Thymus (tissue), 11 donors: ENCODE results near the gene MICALL2. TPM values are rescaled to one million over a fixed set of nuclear protein-coding genes. Genes with fewer than 3 reads are reported as not detected.

Experiments used
- DNase-seq, 9 donors: peaks; one replicate each; pipeline ENCODE4 v3.0.0-alpha.2; 2013; ENCODE audit warnings: low spot score in 9 of 9, low read depth in 6 of 9, missing footprints in 1 of 9
- H3K27ac ChIP-seq, 2 donors: one replicate each; pipeline ENCODE4 v1.5.1; 2013; ENCODE audit warnings: control low read depth in 1 of 2, low read depth in 1 of 2, low read length in 1 of 2, mild to moderate bottlenecking in 1 of 2, moderate library complexity in 1 of 2
- H3K27me3 ChIP-seq, 2 donors: one replicate each; pipeline ENCODE4 v1.5.1; 2013; ENCODE audit warnings: low read length in 1 of 2; ENCODE audit not compliant: control insufficient read depth in 2 of 2, insufficient read depth in 1 of 2
- H3K36me3 ChIP-seq, 2 donors: one replicate each; pipeline ENCODE4 v1.5.1; 2013; ENCODE audit warnings: low read length in 1 of 2, mild to moderate bottlenecking in 1 of 2, moderate library complexity in 1 of 2; ENCODE audit not compliant: control insufficient read depth in 2 of 2, insufficient read depth in 2 of 2
- H3K4me1 ChIP-seq, 2 donors: one replicate each; pipeline ENCODE4 v1.5.1; 2013; ENCODE audit warnings: low read length in 2 of 2; ENCODE audit not compliant: control insufficient read depth in 2 of 2, insufficient read depth in 2 of 2
- H3K4me3 ChIP-seq, 2 donors: one replicate each; pipeline ENCODE4 v1.5.1; 2013; ENCODE audit warnings: low read length in 2 of 2, control low read depth in 1 of 2, mild to moderate bottlenecking in 1 of 2
- H3K9me3 ChIP-seq, 2 donors: one replicate each; pipeline ENCODE4 v1.5.1; 2013; ENCODE audit warnings: low read length in 1 of 2, mild to moderate bottlenecking in 1 of 2; ENCODE audit not compliant: control insufficient read depth in 2 of 2, insufficient read depth in 1 of 2
- WGBS: extraction: QIAGEN DNeasy Blood & Tissue Kit; methylation state at CpG from one replicate; pipeline ENCODE4 v1.1.7; 2013; 5-methylcytosine and 5-hydroxymethylcytosine counted together
- polyA plus RNA-seq: library from polyadenylated mRNA; stranded (reverse); fragments of 200-250 nt; gene quantifications from one replicate; pipeline ENCODE4 v1.2.3, GENCODE V29; 2013
- total RNA-seq: library from RNA; stranded (reverse); fragments of 120-200 nt; gene quantifications from one replicate; pipeline ENCODE4 v1.2.4, GENCODE V29; 2013
- donor health status: healthy.

MICALL2 gene
- total and polyA plus RNA-seq, 2 donors, result 13.5 to 44.2 TPM

DNA sequence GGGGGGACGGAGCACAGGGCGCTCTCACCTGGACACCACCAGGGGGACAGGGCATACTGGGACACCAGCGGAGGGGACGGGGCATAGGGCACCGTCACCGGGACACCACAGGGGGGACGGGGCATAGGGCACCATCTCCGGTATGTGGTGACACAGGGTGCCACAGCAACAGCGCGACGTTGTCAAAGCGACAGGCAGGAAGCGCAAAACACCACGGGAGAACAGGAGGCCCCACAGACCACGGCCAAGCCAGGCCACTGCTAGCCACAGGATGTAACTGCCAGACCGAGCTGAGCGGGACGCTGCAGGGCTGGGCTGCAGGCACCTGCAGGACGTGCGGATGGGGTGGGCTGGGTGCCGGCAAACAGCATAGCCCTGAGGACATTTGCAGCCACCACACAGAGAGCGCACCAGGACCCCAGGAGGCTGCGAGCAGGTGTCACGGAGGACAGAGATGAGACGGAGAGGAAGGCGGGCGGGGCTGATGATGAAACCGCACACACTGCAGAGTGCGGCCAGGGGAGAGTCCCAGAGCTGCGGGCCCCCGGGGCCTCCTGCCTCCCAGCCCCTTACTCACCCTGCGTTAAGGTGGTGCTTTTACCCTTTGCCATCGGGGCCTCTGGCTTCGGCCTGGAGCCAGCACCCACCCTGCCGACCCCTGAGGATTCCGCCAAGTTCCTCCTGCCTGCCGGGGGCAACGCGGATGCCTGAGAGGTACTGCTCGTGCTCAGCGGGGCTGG is 17.5 kb downstream of the MICALL2 start:
- Histone ChIP-seq H3K4me1 (no peaks in the 10 kb centered on the region), H3K36me3 (no peaks in the 10 kb centered on the region), H3K9me3 (no peaks in the 10 kb centered on the region), H3K4me3 (no peak overlapping the region), H3K27me3 (no peaks in the 10 kb centered on the region), H3K27ac (no peak overlapping the region)
- 91% methylated on average over 41 of the region's 41 CpGs for WGBS
- no peak for DNase-seq

- 87% methylated on average over 10 of the region's 10 CpGs for WGBS
- no peak for DNase-seq
- H3K27ac ChIP-seq, result no peak overlapping the region
- no peaks in the 10 kb centered on the region for H3K36me3 ChIP-seq
- no peak overlapping the region for H3K4me3 ChIP-seq
- no peaks in the 10 kb centered on the region for H3K27me3 ChIP-seq
- no peaks in the 10 kb centered on the region for H3K9me3 ChIP-seq
- H3K4me1 ChIP-seq, result no peaks in the 10 kb centered on the region
Measured at GRCh38 chr7:1440620-1441019, 18.6 kb downstream of the MICALL2 start.

GRCh38 chr7:1439373-1440363 is 19.6 kb downstream of the MICALL2 start:
- no peak overlapping the region for H3K4me3 ChIP-seq
- H3K36me3 ChIP-seq, result no peaks in the 10 kb centered on the region
- no peaks in the 10 kb centered on the region for H3K9me3 ChIP-seq
- WGBS, result 94% methylated on average over 31 of the region's 31 CpGs
- H3K27ac ChIP-seq, result no peak overlapping the region
- no peaks in the 10 kb centered on the region for H3K4me1 ChIP-seq
- no peak for DNase-seq
- H3K27me3 ChIP-seq, result no peaks in the 10 kb centered on the region

DNA sequence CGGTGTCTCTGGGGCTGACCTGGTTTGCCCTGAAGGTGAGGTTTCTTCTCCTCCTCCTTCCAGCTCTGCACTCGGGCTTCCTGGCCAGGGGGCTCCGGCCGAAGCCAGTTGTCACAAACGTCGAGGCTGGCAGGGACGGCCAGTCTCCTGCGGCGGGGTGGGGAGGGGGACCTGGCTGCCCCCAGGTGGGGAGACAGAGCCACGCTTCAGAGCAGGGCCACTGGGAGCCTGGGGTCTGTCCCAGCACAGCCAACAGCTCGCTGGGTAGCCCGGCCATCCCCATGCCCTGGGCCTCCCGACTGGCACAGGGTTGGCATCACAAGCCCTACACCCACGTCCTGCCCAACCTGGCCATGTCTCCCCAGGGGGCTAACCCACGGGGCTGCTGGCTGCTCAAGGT is 20.4 kb downstream of the MICALL2 start:
- Histone ChIP-seq H3K27me3 (no peaks in the 10 kb centered on the region), H3K9me3 (no peaks in the 10 kb centered on the region), H3K36me3 (no peaks in the 10 kb centered on the region), H3K4me3 (no peak overlapping the region), H3K4me1 (no peaks in the 10 kb centered on the region), H3K27ac (no peak overlapping the region)
- WGBS, result 93% methylated on average over 15 of the region's 15 CpGs
- no peak for DNase-seq

DNA sequence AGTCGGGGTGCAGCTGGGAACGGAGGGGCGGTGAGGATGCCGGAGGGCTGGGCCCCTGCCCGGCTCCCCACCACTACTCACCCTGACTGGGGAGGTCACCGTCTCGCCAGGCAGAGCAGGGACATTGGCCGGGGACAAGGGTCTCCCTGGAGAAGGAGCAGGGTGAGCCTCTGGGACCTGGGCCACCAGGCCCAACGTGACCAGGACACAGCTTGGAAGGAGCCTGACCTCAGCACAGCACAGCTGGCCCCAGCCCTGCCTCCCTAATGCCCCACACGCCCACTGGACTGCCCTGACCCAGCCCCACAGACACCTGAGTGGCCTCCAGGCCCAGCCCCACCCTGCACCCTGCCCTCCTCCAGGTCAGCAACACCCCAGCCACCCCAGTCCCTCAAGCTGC is 21.1 kb downstream of the MICALL2 start:
- Histone ChIP-seq H3K4me1 (no peaks in the 10 kb centered on the region), H3K27me3 (peaks cover 0 to 4% of the 10 kb centered on the region in 2 donors), H3K36me3 (no peaks in the 10 kb centered on the region), H3K9me3 (no peaks in the 10 kb centered on the region), H3K4me3 (no peak overlapping the region), H3K27ac (no peak overlapping the region)
- no peak for DNase-seq
- 96% methylated on average over 10 of the region's 10 CpGs for WGBS

- no peaks in the 10 kb centered on the region for H3K9me3 ChIP-seq
- no peaks in the 10 kb centered on the region for H3K4me1 ChIP-seq
- H3K4me3 ChIP-seq, result no peak overlapping the region
- H3K36me3 ChIP-seq, result no peaks in the 10 kb centered on the region
- H3K27ac ChIP-seq, result no peak overlapping the region
- no peak for DNase-seq
- H3K27me3 ChIP-seq, result peaks cover 3 to 10% of the 10 kb centered on the region in 2 donors
- 96% methylated on average over 43 of the region's 43 CpGs for WGBS
Measured at GRCh38 chr7:1437155-1437880, 22.0 kb downstream of the MICALL2 start.

DNA sequence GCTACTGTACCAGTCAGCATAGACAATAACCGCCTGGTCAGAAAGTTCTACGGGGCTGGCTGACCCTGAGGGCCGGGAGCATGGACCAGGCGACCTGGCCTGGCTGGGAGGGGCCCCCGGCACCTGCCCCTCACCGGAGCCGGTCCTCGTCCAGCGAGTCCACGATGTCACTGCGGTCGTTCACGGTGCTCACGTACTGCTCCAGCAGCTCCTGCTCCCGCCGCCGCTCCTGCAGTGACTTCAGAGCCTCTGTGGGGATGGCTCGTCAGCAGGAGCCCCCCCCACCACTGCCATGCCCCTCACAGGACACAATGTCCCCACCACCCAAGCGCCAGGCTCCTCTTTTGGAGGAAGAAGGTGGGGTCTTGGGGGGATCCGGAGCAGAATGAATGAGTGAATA is 22.7 kb downstream of the MICALL2 start:
- whole genome bisulfite sequencing, result 96% methylated on average over 20 of the region's 20 CpGs
- H3K27ac ChIP-seq, result no peak overlapping the region
- H3K36me3 ChIP-seq, result no peaks in the 10 kb centered on the region

DNA sequence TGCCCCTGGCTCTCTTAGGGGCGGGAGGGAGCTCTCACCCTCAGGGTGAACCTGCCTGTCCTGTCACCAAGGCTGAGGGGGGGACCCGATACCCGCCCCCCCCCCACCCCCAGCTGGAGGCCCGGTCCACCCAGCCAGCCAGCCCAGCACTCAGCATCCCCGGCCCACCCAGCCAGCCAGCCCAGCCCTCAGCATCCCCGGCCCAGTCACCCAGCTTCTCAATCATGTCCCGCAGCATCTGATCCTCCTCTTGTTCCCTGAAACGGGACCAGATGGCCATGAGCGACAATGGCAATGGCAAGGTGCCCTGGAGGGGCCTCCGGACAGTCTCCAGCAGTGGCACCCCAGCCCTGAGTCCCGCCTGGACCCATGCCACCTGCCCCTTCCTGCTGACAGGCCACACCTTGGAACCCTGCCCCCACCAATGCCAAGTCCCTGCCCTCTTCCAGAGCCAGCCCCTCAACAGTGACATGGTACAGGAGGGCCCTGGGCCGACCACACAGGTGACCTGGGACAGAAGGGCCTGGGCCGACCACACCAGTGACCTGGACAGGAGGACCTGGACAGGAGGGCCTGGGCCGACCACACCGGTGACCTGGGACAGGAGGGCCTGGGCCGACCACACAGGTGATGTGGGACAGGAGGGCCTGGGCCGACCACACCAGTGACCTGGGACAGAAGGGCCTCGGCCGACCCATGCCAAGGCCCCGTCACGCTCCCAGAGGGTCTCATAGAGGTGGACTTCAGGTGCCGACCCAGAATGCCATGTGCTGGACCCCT is 24.2 kb downstream of the MICALL2 start:
- WGBS, result 95% methylated on average over 22 of the region's 22 CpGs
- Histone ChIP-seq H3K27me3 (peaks cover 5 to 32% of the 10 kb centered on the region in 2 donors), H3K9me3 (peaks cover 0 to 1% of the 10 kb centered on the region in 2 donors), H3K27ac (no peak overlapping the region), H3K36me3 (no peaks in the 10 kb centered on the region), H3K4me3 (no peak overlapping the region), H3K4me1 (no peaks in the 10 kb centered on the region)
- no peak for DNase-seq

More for the DNA sequence above, 22.7 kb downstream of the MICALL2 start:
- Histone ChIP-seq H3K27me3 (peaks cover 5 to 17% of the 10 kb centered on the region in 2 donors), H3K9me3 (no peaks in the 10 kb centered on the region), H3K4me3 (no peak overlapping the region), H3K4me1 (no peaks in the 10 kb centered on the region)
- no peak for DNase-seq
